GM23338 (cell line): ENCODE measurements around the gene SIRT1. TPM values are rescaled to one million over a fixed set of nuclear protein-coding genes. Genes with fewer than 3 reads are reported as not detected.

Source experiments
- ATAC-seq: fragments of 200-7000 bp; cut with Tn5 transposase; 3 replicates; pipeline ENCODE4 v1.9.1; 2020
- DNase-seq: peaks from one replicate; pipeline ENCODE4 v3.0.0-alpha.2; 2015; ENCODE audit warnings: low spot score
- H2AFZ ChIP-seq: fragments of 200-600 bp; sonication (generic); 2 replicates; pipeline ENCODE4 v1.8.0; 2016; ENCODE audit warnings: antibody characterized with exemption, mild to moderate bottlenecking, moderate library complexity
- H3F3A ChIP-seq: fragments of 200-600 bp; sonication (generic); replicated peaks from 2 replicates; pipeline ENCODE4 v1.8.0; 2017; ENCODE audit warnings: antibody characterized with exemption, mixed run types, low read depth
- H3K27ac ChIP-seq: fragments of 200-600 bp; sonication (generic); 2 replicates; pipeline ENCODE4 v1.6.1; 2016; ENCODE audit warnings: low read depth
- H3K27me3 ChIP-seq: fragments of 200-600 bp; sonication (generic); 2 replicates; pipeline ENCODE4 v1.8.0; 2016; ENCODE audit warnings: mild to moderate bottlenecking, mixed run types, moderate library complexity; ENCODE audit not compliant: insufficient read depth
- H3K36me3 ChIP-seq: fragments of 200-600 bp; sonication (generic); 2 replicates; pipeline ENCODE4 v1.8.0; 2016; ENCODE audit warnings: mild to moderate bottlenecking; ENCODE audit not compliant: insufficient read depth
- H3K4me1 ChIP-seq: fragments of 200-600 bp; sonication (generic); 2 replicates; pipeline ENCODE4 v1.8.0; 2016; ENCODE audit warnings: mild to moderate bottlenecking, moderate library complexity; ENCODE audit not compliant: insufficient read depth
- H3K4me2 ChIP-seq: fragments of 200-600 bp; sonication (generic); 2 replicates; pipeline ENCODE4 v1.7.1; 2017; ENCODE audit warnings: mixed run types
- H3K4me3 ChIP-seq: fragments of 200-600 bp; sonication (generic); 2 replicates; pipeline ENCODE4 v1.6.1; 2016; ENCODE audit warnings: mixed run types
- H3K79me2 ChIP-seq: fragments of 200-600 bp; sonication (generic); replicated peaks from 2 replicates; pipeline ENCODE4 v1.8.0; 2017; ENCODE audit warnings: mild to moderate bottlenecking; ENCODE audit not compliant: insufficient read depth
- H3K9me2 ChIP-seq: fragments of 200-600 bp; sonication (generic); 2 replicates; pipeline ENCODE4 v1.8.0; 2017; ENCODE audit not compliant: insufficient read depth
- H4K20me1 ChIP-seq: fragments of 200-600 bp; sonication (generic); replicated peaks from 2 replicates; pipeline ENCODE4 v1.8.0; 2017; ENCODE audit warnings: mild to moderate bottlenecking; ENCODE audit not compliant: insufficient read depth
- H3K27ac Mint-ChIP-seq: 2 replicates; pipeline ENCODE4 v1.8.0; 2020; ENCODE audit warnings: inconsistent platforms, mild to moderate bottlenecking, moderate library complexity, mixed read lengths
- H3K27me3 Mint-ChIP-seq: 3 replicates; pipeline ENCODE4 v1.8.0; 2022; ENCODE audit warnings: low read depth, mild to moderate bottlenecking, moderate library complexity, mixed read lengths, inconsistent platforms; ENCODE audit not compliant: insufficient read depth, poor library complexity
- H3K36me3 Mint-ChIP-seq: 3 replicates; pipeline ENCODE4 v1.8.0; 2021; ENCODE audit warnings: low read depth, mild to moderate bottlenecking, inconsistent platforms, moderate library complexity, mixed read lengths
- H3K4me1 Mint-ChIP-seq: 3 replicates; pipeline ENCODE4 v1.8.0; 2020; ENCODE audit warnings: mild to moderate bottlenecking, inconsistent platforms, mixed read lengths
- H3K4me3 Mint-ChIP-seq: 3 replicates; pipeline ENCODE4 v1.8.0; 2021; ENCODE audit warnings: moderate library complexity, mild to moderate bottlenecking, inconsistent platforms, mixed read lengths
- H3K9me3 Mint-ChIP-seq: 3 replicates; pipeline ENCODE4 v1.8.0; 2020; ENCODE audit warnings: moderate library complexity, mild to moderate bottlenecking, inconsistent platforms, mixed read lengths
- EZH2 ChIP-seq: fragments of 200-600 bp; sonication (generic); IDR thresholded peaks from one replicate; pipeline ENCODE4 v1.8.0; 2017; ENCODE audit warnings: antibody characterized with exemption, mild to moderate bottlenecking, low read depth; ENCODE audit not compliant: unreplicated experiment
- EZH2phosphoT487 ChIP-seq: fragments of 200-600 bp; sonication (generic); IDR thresholded peaks from one replicate; pipeline ENCODE4 v1.8.1; 2018; ENCODE audit warnings: antibody characterized with exemption; ENCODE audit not compliant: unreplicated experiment
- JUNB ChIP-seq: IDR thresholded peaks from one replicate; pipeline ENCODE4 v1.6.1; 2016; ENCODE audit warnings: antibody characterized with exemption; ENCODE audit not compliant: unreplicated experiment
- NANOG ChIP-seq: IDR thresholded peaks from 2 replicates; pipeline ENCODE4 v1.6.1; 2016; ENCODE audit warnings: antibody characterized with exemption, borderline replicate concordance
- STAT1 ChIP-seq: IDR thresholded peaks from one replicate; pipeline ENCODE4 v1.6.1; 2016; ENCODE audit warnings: antibody characterized with exemption; ENCODE audit not compliant: unreplicated experiment
- ZNF462 ChIP-seq: fragments of 250-450 bp; sonication (Bioruptor Pico); IDR thresholded peaks from 2 replicates; pipeline ENCODE4 v1.5.0; 2020; ENCODE audit warnings: mild to moderate bottlenecking, moderate library complexity
- polyA plus RNA-seq: library from polyadenylated mRNA; unstranded; fragments of >200 nt; fragmentation: Nextera tagmentation; extraction: Ambion mirVana; gene quantifications from 2 replicates; pipeline ENCODE4 v1.2.1, GENCODE V29; 2016
- total RNA-seq: library from RNA; depleted of rRNA; stranded (reverse); fragments of >200 nt; shearing (Covaris generic); gene quantifications from 2 replicates; pipeline ENCODE4 v1.2.3, GENCODE V29; 2014
- TF ChIP-seq, protein P1 (sequence below): IDR thresholded peaks from one replicate; pipeline ENCODE4 v1.6.1; 2018; ENCODE audit warnings: antibody characterized with exemption; ENCODE audit not compliant: unreplicated experiment

The SIRT1 gene
- total and polyA plus RNA-seq, 2 experiments from 2014 or later: 35.9 to 61.6 TPM

DNA sequence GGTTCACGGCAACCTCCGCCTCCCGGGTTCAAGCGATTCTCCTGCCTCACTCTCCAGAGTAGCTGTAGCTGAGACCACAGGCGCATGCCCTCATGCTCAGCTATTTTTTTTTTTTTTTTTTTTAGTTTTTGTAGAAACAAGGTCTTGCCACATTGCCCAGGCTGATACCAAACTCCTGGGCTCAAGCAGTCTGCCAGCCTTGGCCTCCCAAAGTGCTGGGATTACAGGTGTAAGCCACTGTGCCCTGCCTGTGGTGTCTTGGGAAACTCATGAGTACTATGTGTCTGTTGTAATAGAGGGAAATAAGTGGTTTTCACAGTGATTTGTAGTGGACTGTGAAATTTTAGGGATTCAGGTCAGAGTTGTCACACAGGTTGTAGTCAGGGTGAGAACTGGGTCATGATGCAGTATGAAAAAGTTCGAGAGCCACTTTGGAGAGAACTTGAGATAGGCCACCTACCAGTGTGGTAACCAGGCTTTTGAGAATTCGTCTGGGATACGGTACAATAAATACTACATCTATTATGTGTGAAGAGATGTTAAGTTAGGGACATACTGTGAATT is 30.4 kb downstream of the SIRT1 start:
- peaks cover 16% of the 10 kb centered on the region for H4K20me1 ChIP-seq
- H3K4me2 ChIP-seq: no peak overlapping the region
- no peak for DNase-seq
- no peaks in the 10 kb centered on the region for H3K9me2 ChIP-seq
- H3K27me3 ChIP-seq: no peaks in the 10 kb centered on the region
- H3F3A ChIP-seq: peaks cover 4% of the 10 kb centered on the region; the same call in 1 of the 2 replicates
- Mint-ChIP-seq H3K27me3 (no peaks in the 10 kb centered on the region), H3K36me3 (peaks cover 75% of the 10 kb centered on the region), H3K4me1 (peaks cover 7% of the 10 kb centered on the region; the same call in 2 of the 3 replicates), H3K27ac (peak overlapping the region; percentile 26), H3K9me3 (no peaks in the 10 kb centered on the region), H3K4me3 (no peak overlapping the region)
- peaks cover 51% of the 10 kb centered on the region for H3K36me3 ChIP-seq
- H3K27ac ChIP-seq: no peak overlapping the region
- H2AFZ ChIP-seq: no peak overlapping the region
- no peak for TF ChIP-seq STAT1
- TF ChIP-seq JUNB: no peak
- TF ChIP-seq EZH2phosphoT487: no peak
- TF ChIP-seq, protein P1, sequence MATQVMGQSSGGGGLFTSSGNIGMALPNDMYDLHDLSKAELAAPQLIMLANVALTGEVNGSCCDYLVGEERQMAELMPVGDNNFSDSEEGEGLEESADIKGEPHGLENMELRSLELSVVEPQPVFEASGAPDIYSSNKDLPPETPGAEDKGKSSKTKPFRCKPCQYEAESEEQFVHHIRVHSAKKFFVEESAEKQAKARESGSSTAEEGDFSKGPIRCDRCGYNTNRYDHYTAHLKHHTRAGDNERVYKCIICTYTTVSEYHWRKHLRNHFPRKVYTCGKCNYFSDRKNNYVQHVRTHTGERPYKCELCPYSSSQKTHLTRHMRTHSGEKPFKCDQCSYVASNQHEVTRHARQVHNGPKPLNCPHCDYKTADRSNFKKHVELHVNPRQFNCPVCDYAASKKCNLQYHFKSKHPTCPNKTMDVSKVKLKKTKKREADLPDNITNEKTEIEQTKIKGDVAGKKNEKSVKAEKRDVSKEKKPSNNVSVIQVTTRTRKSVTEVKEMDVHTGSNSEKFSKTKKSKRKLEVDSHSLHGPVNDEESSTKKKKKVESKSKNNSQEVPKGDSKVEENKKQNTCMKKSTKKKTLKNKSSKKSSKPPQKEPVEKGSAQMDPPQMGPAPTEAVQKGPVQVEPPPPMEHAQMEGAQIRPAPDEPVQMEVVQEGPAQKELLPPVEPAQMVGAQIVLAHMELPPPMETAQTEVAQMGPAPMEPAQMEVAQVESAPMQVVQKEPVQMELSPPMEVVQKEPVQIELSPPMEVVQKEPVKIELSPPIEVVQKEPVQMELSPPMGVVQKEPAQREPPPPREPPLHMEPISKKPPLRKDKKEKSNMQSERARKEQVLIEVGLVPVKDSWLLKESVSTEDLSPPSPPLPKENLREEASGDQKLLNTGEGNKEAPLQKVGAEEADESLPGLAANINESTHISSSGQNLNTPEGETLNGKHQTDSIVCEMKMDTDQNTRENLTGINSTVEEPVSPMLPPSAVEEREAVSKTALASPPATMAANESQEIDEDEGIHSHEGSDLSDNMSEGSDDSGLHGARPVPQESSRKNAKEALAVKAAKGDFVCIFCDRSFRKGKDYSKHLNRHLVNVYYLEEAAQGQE: no peak
- TF ChIP-seq EZH2: no peak
- peaks cover 32% of the 10 kb centered on the region for H3K79me2 ChIP-seq
- no peaks in the 10 kb centered on the region for H3K4me1 ChIP-seq
- ATAC-seq: no peak
- no peak overlapping the region for H3K4me3 ChIP-seq

DNA sequence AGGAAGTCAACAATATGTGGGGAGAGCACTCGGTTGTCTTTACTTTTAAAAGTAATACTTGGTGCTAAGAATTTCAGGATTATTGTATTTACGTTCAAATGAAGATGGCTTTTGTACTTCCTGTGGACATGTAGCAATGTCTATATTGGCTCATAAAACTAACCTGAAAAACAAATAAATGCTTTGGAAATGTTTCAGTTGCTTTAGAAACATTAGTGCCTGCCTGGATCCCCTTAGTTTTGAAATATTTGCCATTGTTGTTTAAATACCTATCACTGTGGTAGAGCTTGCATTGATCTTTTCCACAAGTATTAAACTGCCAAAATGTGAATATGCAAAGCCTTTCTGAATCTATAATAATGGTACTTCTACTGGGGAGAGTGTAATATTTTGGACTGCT is 32.7 kb downstream of the SIRT1 start:
- Mint-ChIP-seq H3K27me3 (no peaks in the 10 kb centered on the region), H3K4me3 (no peak overlapping the region), H3K4me1 (peaks cover 7% of the 10 kb centered on the region; the same call in 2 of the 3 replicates), H3K27ac (peak overlapping the region; percentile 3; the same call in 1 of the 2 replicates), H3K36me3 (peaks cover 54% of the 10 kb centered on the region), H3K9me3 (no peaks in the 10 kb centered on the region)
- H3K4me3 ChIP-seq: no peak overlapping the region
- no peak overlapping the region for H3K4me2 ChIP-seq
- H3K79me2 ChIP-seq: peaks cover 25% of the 10 kb centered on the region
- no peaks in the 10 kb centered on the region for H3K9me2 ChIP-seq
- no peak for DNase-seq
- peaks cover 14% of the 10 kb centered on the region for H4K20me1 ChIP-seq
- H3K36me3 ChIP-seq: peaks cover 35% of the 10 kb centered on the region
- peaks cover 4% of the 10 kb centered on the region; the same call in 1 of the 2 replicates for H3F3A ChIP-seq
- peak overlapping the region; percentile 29; the same call in 1 of the 2 replicates for H3K27ac ChIP-seq
- ATAC-seq: no peak
- TF ChIP-seq STAT1 (no peak), NANOG (no peak)
- no peaks in the 10 kb centered on the region for H3K4me1 ChIP-seq
- H2AFZ ChIP-seq: no peak overlapping the region
- H3K27me3 ChIP-seq: no peaks in the 10 kb centered on the region

DNA sequence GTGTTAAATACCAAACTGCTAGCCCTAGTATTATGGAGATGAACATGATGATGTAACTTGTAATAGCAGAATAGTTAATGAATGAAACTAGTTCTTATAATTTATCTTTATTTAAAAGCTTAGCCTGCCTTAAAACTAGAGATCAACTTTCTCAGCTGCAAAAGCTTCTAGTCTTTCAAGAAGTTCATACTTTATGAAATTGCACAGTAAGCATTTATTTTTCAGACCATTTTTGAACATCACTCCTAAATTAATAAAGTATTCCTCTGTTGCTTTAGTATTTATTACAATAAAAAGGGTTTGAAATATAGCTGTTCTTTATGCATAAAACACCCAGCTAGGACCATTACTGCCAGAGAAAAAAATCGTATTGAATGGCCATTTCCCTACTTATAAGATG is 33.2 kb downstream of the SIRT1 start:
- H3F3A ChIP-seq: peaks cover under 1% of the 10 kb centered on the region; the same call in 1 of the 2 replicates
- Mint-ChIP-seq H3K4me1 (peaks cover 7% of the 10 kb centered on the region; the same call in 2 of the 3 replicates), H3K27me3 (no peaks in the 10 kb centered on the region), H3K27ac (no peak overlapping the region), H3K36me3 (peaks cover 50% of the 10 kb centered on the region), H3K4me3 (no peak overlapping the region), H3K9me3 (no peaks in the 10 kb centered on the region)
- H4K20me1 ChIP-seq: peaks cover 8% of the 10 kb centered on the region
- ATAC-seq (no peak), DNase-seq (no peak)
- H3K4me3 ChIP-seq: no peak overlapping the region
- no peaks in the 10 kb centered on the region for H3K4me1 ChIP-seq
- no peaks in the 10 kb centered on the region for H3K27me3 ChIP-seq
- no peak overlapping the region for H2AFZ ChIP-seq
- no peaks in the 10 kb centered on the region for H3K9me2 ChIP-seq
- no peak overlapping the region for H3K4me2 ChIP-seq
- H3K36me3 ChIP-seq: peaks cover 30% of the 10 kb centered on the region
- H3K79me2 ChIP-seq: peaks cover 22% of the 10 kb centered on the region
- H3K27ac ChIP-seq: peak overlapping the region; percentile 29
- TF ChIP-seq EZH2 (no peak), ZNF462 (CRISPR knock-in tag) (no peak)
